T-helper 17 cell (primary cell): ENCODE measurements around the gene TNK2. TPM values are rescaled to one million over a fixed set of nuclear protein-coding genes. Genes with fewer than 3 reads are reported as not detected.
A peak's percentile ranks its signal among the peaks of the same experiment; 100 is the strongest.
"Not testable (repeated sequence)": the region's sequence is repeated elsewhere in the genome, so short reads cannot be mapped to it uniquely, and the experiment has no call there.

ENCODE experiments used
- ATAC-seq: fragments of 150-1000 bp; cut with Tn5 transposase; 2 replicates; pipeline ENCODE4 v1.10.0; 2021; ENCODE audit warnings: mild to moderate bottlenecking, moderate library complexity
- DNase-seq, 3 donors: peaks; one replicate each; pipeline versions ENCODE4 v3.0.0 to v3.0.0-alpha.2; 2020 to 2021
- H3K9me3 ChIP-seq: one replicate; pipeline ENCODE4 v1.7.0; 2013; ENCODE audit warnings: low read length, mild to moderate bottlenecking; ENCODE audit not compliant: control insufficient read depth, poor library complexity, severe bottlenecking
- H3K27ac Mint-ChIP-seq: one replicate; pipeline ENCODE4 v1.8.0; 2022; ENCODE audit warnings: mild to moderate bottlenecking, moderate library complexity, mixed read lengths
- H3K27me3 Mint-ChIP-seq: one replicate; pipeline ENCODE4 v1.8.0; 2022; ENCODE audit warnings: mixed read lengths
- H3K36me3 Mint-ChIP-seq: one replicate; pipeline ENCODE4 v1.8.0; 2022; ENCODE audit warnings: low read depth, mixed read lengths
- H3K4me1 Mint-ChIP-seq: one replicate; pipeline ENCODE4 v1.8.0; 2022; ENCODE audit warnings: mild to moderate bottlenecking, mixed read lengths
- H3K4me3 Mint-ChIP-seq: one replicate; pipeline ENCODE4 v1.8.0; 2022; ENCODE audit warnings: mild to moderate bottlenecking, moderate library complexity, mixed read lengths
- total RNA-seq, 4 donors: library from RNA in 2 of 4; stranded (reverse) in 2 of 4; gene quantifications; one replicate each; pipeline ENCODE4 v1.2.3 and lab custom pipeline; 2022 to 2026

Gene TNK2
- total RNA-seq, 2 donors from 2014 or later, result 123 to 125 TPM

DNA sequence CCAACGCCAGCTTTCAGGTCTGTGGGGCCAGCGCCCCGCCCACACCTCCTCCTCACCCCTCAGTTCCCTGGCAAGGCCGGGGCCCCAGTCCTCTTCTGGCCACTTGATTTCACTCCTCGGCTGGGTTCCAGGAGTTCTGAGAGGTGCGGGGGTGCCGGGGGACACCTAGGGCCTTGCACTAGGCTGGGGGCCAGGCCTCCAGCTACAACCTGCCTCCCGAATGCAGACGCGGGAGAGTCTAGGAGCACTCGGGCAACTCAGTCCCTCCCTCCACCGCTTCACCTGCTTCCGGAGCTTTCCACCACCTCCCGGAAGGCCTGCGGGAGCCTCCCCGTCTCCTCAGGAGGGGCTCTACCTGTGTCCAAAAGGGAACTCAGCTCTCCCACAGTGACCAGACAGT is 35.6 kb downstream of the TNK2 start:
- Mint-ChIP-seq H3K36me3 (no peaks in the 10 kb centered on the region), H3K27ac (no peak overlapping the region), H3K27me3 (no peaks in the 10 kb centered on the region), H3K4me1 (peaks cover 9% of the 10 kb centered on the region), H3K4me3 (no peak overlapping the region)
- H3K9me3 ChIP-seq, result no peaks in the 10 kb centered on the region
- no peak for ATAC-seq
- no peak for DNase-seq

DNA sequence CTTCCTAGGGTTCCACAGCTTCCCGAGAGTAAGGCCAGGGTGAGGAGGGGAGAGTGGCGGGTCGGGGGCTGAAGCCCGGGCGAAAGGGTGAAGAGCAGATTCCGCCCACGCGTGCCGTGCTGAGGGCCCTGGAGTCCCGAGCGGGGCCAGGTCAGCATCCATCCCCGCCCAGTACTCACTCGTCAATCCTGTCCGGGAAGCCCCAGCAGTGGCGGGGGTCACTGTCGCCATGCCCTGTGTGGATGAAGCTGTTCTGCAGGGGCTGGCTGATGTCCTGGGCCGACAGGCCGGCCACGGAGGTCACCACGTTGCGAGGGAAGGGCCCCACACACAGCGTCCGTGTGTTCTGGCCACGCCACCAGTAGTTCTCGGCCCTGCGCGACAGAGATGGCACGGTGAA is 36.3 kb downstream of the TNK2 start:
- H3K9me3 ChIP-seq, result no peaks in the 10 kb centered on the region
- ATAC-seq (no peak), DNase-seq (no peak)
- Mint-ChIP-seq H3K36me3 (no peaks in the 10 kb centered on the region), H3K27me3 (no peaks in the 10 kb centered on the region), H3K4me3 (no peak overlapping the region), H3K4me1 (peaks cover 9% of the 10 kb centered on the region), H3K27ac (no peak overlapping the region)

DNA sequence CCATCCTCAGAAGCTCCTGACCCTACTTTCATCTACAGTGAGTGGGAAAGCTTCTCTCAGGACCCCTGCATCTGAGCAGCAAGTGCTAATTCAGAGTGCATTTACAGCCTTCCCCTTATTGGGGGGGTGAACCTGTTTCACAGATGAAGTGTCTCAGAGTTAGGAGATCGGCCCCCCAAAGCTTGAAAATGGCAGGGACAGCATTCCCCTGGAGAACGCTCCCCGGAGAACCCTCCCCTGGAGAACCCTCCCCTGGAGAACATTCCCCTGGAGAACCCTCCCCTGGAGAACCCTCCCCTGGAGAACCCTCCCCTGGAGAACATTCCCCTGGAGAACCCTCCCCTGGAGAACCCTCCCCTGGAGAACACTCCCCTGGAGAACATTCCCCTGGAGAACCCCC is 36.7 kb downstream of the TNK2 start:
- DNase-seq, H3K4me1 Mint-ChIP-seq, H3K27ac Mint-ChIP-seq, ATAC-seq, H3K4me3 Mint-ChIP-seq, H3K36me3 Mint-ChIP-seq, H3K9me3 ChIP-seq, H3K27me3 Mint-ChIP-seq: not testable (repeated sequence)

DNA sequence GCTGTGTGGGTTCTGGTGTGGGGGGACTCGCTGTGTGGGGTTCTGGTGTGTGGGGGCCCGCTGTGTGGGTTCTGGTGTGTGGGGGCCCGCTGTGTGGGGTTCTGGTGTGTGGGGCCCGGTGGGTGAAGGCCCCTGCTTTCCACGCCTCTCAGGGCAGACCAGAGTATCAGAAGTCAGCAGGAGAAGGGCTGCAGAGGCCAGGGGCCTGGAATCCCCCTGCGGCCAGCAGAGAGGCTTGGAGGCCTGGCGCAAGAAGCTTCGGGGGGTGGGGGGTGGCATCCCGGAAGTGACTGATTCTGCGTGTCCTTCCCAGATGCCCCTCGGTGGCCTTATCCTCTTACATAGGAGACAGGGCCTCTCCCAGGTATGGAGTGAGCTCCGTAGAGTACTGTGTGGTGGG is 37.4 kb downstream of the TNK2 start:
- H3K27ac Mint-ChIP-seq, result no peak overlapping the region
- H3K4me1 Mint-ChIP-seq, result peaks cover 3% of the 10 kb centered on the region
- ATAC-seq (no peak), DNase-seq (no peak)
- no peaks in the 10 kb centered on the region for H3K36me3 Mint-ChIP-seq
- H3K4me3 Mint-ChIP-seq, result no peak overlapping the region
- H3K9me3 ChIP-seq, result no peaks in the 10 kb centered on the region
- H3K27me3 Mint-ChIP-seq, result no peaks in the 10 kb centered on the region

DNA sequence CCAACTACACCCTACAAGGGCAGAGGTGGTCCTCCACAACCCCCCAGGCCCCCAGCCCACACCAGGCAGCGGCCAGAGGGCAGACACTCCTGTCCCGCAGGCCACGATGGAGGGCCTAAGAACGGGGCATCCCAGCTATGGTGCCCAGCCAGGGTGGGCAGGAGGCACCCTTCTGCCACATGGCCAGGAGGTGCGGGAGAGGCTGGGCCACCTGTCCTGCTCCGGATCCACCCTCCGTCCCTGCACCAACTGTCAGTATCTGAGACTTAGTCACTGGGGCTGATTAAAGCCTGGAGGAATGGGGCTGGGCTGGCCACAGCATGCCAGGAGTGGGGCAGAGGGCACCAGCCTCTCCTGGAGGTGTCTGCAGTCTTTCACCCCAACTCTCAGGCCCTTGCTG is 37.9 kb downstream of the TNK2 start:
- H3K36me3 Mint-ChIP-seq, result no peaks in the 10 kb centered on the region
- no peaks in the 10 kb centered on the region for H3K27me3 Mint-ChIP-seq
- H3K9me3 ChIP-seq, result no peaks in the 10 kb centered on the region
- H3K4me3 Mint-ChIP-seq, result no peak overlapping the region
- ATAC-seq, result no peak
- peaks cover 3% of the 10 kb centered on the region for H3K4me1 Mint-ChIP-seq
- no peak overlapping the region for H3K27ac Mint-ChIP-seq
- DNase-seq, result no peak

DNA sequence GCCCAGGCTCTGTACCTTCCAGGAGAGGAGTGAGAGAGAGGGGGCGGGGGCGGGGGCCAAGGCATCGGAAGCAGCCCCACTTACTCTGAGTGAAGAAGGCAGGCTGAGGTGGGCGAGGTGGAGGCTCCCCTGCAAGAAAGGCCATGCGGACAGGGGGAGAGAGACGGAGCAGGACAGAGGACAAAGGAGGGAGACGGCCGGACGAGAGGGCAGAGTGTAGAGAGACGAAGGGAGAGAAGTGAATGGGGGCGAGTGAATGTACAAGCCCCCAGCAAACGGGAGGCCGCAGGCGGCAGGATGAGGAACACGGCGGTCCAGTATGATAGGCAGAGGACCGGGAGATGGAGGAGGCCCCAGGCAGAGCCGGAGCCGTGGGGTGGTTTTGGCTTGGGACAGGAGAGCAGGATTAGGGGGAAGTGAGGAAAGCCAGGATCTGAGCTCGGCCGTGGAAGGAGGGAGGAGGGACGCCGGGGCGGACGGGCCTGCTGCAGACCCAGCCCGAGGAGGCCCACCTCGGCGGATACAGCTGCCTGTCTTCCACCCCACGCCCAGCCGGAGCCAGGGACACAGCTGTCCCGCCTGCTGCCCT is 38.8 kb downstream of the TNK2 start:
- no peaks in the 10 kb centered on the region for H3K36me3 Mint-ChIP-seq
- no peak for ATAC-seq
- no peak for DNase-seq
- H3K27me3 Mint-ChIP-seq, result no peaks in the 10 kb centered on the region
- peaks cover 3% of the 10 kb centered on the region for H3K4me1 Mint-ChIP-seq
- H3K27ac Mint-ChIP-seq, result no peak overlapping the region
- no peaks in the 10 kb centered on the region for H3K9me3 ChIP-seq
- H3K4me3 Mint-ChIP-seq, result no peak overlapping the region

DNA sequence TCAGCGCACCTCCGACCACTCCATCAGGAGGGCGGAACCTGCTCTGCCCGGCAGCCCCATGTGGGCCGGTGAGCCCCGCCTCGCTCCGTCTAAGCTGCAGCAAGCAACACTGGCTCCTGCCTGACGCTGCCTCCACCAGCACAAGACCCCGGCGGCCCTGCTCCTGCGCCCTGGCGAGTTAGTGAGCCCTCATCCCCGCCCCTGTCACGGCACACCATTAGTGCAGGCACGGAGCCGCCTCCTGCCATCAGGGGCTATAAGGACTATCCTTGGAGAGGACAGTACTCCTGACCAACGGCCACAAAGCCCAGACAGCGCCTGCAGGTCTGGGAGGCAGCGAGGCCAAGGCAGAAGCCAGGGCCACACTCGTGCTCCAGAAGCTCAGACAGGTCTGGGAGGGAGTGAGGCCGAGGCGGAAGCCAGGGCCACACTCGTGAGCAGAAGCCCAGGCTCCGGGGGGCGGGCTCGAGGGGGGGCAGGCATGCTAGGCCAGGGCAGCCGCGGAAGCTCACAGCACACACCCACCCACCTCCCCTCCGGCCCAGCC is 39.4 kb downstream of the TNK2 start:
- ATAC-seq (no peak), DNase-seq (no peak)
- Mint-ChIP-seq H3K4me1 (peaks cover 3% of the 10 kb centered on the region), H3K36me3 (peaks cover 2% of the 10 kb centered on the region), H3K4me3 (no peak overlapping the region), H3K27me3 (no peaks in the 10 kb centered on the region), H3K27ac (no peak overlapping the region)
- H3K9me3 ChIP-seq, result no peaks in the 10 kb centered on the region

DNA sequence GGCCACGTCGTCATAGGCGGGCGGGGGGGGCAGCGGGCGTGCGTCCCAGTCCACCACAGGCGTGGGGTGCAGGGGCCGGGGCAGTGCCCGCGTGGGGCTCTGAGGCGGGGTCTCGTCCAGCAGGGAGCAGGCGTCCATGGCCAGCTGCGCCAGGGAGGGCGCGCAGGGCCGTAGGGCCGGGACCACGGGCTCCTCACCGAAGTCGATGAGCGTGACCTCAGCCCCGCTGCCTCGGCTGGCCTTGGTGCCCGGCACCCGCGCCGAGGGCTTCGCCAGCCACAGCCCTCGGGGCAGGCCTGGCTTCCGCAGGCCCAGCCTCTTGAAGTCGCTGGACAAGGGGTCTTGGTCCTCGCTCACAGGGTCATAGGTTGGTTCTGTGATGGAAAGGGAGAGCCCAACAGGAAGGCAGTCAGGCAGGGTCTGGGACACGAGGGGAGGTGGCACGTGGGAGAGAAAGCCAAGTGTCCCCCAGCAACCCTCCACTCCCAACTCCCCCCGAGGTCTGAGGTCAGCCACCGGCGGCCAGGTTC is 40.0 kb downstream of the TNK2 start:
- Mint-ChIP-seq H3K4me1 (peaks cover 3% of the 10 kb centered on the region), H3K4me3 (no peak overlapping the region), H3K36me3 (peaks cover 2% of the 10 kb centered on the region), H3K27ac (no peak overlapping the region), H3K27me3 (no peaks in the 10 kb centered on the region)
- no peak for ATAC-seq
- DNase-seq, result no peak
- no peaks in the 10 kb centered on the region for H3K9me3 ChIP-seq

DNA sequence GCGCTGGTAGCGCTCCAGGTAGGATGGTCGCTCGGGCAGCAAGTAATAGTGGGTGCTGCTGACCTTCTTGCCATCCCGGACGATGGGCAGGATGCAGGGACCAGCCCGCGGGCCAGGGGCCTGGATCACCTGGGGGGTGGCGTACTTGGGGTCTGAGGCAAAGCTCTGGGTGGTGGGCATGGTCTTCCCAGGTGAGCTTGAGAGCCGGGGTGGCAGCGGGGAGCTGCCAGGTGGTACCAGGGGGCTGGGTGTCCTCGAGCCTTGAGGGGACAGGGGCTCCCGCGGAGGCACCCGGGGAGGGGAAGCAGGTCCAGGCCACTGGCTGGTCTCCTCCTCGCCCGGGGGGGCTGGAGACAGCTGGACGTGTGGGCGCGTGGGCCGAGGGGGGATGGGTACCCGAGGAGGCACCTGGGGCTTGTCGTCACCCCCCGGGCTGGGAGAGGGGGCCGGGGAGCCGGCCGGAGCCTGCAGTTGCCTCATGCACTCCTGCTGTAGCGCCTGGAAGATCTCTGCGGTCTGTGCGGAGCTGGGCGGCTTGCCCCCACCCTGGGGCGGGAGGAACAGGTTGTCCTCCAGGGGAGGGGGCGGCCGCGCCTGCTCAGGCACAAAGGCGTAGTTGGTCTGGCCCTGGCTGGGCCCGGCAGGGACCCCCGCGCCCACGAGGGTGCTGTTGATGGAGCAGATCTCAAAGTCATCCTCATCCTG is 40.6 kb downstream of the TNK2 start:
- Mint-ChIP-seq H3K27ac (no peak overlapping the region), H3K36me3 (peaks cover 2% of the 10 kb centered on the region), H3K4me3 (no peak overlapping the region), H3K4me1 (peaks cover 3% of the 10 kb centered on the region), H3K27me3 (no peaks in the 10 kb centered on the region)
- H3K9me3 ChIP-seq, result no peaks in the 10 kb centered on the region
- ATAC-seq, result no peak
- no peak for DNase-seq

DNA sequence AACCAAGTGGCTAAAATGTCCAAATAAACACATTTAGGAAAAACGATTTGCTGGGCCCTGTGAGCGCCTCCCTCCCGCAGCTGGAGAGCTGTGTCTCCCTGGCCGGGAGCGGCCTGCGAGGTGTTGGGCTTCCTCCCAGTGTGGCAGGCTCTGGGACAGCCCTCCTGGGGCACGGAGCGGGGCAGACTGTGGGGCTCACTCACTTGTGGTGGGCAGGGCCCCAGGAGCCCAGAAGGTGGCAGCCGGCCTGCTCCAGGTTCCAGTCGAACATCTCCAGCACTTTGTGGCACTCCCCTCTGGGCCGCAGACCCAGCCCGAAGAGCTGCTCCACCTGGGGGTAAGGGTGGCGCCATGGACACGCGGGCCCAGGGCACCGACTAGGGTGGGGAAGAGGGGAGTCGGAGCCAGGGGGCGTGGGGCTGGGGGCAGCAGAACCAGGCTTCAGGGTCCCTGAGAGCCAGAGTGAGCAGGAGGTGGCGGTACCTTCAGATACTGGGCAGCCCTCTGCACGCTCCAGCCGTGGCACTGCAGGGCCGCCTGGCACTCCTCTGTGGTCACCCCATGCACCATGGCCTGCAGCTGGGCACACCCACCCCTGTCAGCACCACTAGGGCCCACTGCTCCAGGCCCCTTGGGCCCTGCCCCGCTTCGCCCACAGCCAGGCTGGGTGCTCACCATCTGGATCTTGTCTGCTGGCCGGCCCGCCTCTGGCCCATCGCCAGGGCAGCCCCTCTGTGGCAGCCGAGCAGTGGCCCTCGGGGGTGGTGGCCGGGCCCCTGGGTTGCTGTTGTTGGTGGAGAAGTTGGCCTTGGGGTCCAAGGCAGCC is 41.5 kb downstream of the TNK2 start:
- DNase-seq (no peak), ATAC-seq (no peak)
- H3K27me3 Mint-ChIP-seq, result no peaks in the 10 kb centered on the region
- H3K27ac Mint-ChIP-seq, result no peak overlapping the region
- peaks cover 3% of the 10 kb centered on the region for H3K4me1 Mint-ChIP-seq
- H3K4me3 Mint-ChIP-seq, result no peak overlapping the region
- H3K9me3 ChIP-seq, result no peaks in the 10 kb centered on the region
- peaks cover 2% of the 10 kb centered on the region for H3K36me3 Mint-ChIP-seq

DNA sequence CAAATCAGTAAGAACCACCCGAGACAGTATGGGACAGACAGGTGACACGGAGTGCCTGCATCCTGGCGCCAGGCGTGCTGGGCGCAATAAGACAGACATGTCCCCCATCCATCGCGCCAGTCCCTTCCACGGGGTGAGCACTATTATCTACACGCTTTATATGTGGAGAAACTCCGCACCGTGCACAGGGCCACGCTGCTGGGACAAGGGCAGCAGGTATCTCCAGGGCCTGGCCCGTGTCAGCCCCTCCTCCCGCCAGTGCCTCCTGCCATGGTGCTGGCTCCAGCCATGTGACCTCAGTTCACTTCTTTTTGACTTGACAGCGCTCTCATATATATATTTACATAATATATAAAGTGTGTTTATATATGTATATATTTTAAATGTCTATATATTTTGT is 42.6 kb downstream of the TNK2 start:
- Mint-ChIP-seq H3K36me3 (peaks cover 2% of the 10 kb centered on the region), H3K27ac (peak overlapping the region; percentile 4), H3K4me1 (peaks cover 3% of the 10 kb centered on the region), H3K27me3 (no peaks in the 10 kb centered on the region), H3K4me3 (no peak overlapping the region)
- no peak for ATAC-seq
- H3K9me3 ChIP-seq, result no peaks in the 10 kb centered on the region
- DNase-seq, result no peak

DNA sequence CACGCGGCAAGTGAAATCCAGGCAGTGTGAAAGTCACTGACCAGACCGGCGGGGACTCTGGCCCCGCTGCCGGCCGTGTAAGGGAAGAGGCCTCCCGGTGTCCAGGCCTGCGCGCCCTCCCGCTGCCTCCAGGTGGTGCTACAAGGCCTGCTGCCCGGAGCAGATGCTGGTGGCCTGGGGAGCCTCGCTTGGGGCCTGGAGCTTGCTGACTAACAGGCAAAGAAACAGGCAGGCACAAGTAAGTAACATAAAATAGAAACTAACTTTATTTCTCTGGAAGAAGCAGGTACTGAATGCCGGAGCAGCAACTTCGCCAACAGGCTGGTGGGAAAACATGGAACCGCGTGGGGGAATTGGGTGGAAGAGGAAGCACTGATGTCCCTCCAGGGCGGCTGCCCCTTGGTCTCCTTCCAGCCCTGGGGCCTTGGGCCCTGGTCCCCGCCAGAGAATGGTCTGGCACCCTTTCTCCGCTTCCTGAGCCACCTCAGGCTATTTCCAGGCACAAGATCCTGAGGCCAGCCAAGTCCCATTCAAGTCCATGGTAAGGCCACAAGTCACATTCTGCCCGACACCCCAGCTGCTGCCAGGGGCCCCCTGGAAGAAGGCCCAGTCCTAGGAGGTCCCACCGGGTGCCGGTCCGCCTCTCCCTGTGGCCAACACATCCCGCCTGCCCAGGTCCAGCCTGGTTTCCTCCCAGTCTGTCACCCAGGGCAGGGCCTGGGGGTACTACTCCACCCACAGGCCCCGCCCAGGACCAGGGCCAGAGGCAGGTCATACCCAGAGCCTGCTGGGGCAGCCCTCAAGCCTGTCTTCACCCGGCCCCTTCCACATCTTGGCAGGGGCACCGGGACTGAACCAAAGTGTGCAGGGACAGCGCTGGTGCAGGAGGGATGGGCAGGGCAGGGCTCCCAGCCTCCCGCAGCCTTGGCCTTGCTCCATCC is 45.0 kb downstream of the TNK2 start:
- no peak overlapping the region for H3K27ac Mint-ChIP-seq
- ATAC-seq, result peak; percentile 79
- H3K4me3 Mint-ChIP-seq, result no peak overlapping the region

More for the DNA sequence above, 45.0 kb downstream of the TNK2 start:
- peak; percentile 41 to 52 (median 42) for DNase-seq
- Mint-ChIP-seq H3K36me3 (peaks cover 2% of the 10 kb centered on the region), H3K27me3 (no peaks in the 10 kb centered on the region), H3K4me1 (peaks cover 3% of the 10 kb centered on the region)
- no peaks in the 10 kb centered on the region for H3K9me3 ChIP-seq
